NB4 (cell line): ENCODE measurements around the gene SPATA22.

Source experiments
- CTCF ChIP-seq: IDR thresholded peaks from one replicate; pipeline ENCODE4 v1.5.1; 2012; ENCODE audit warnings: low read depth, low read length
- MYC ChIP-seq: IDR thresholded peaks from 2 replicates; pipeline ENCODE4 v1.6.1; 2011; ENCODE audit warnings: low read depth, low read length
- POLR2A ChIP-seq: IDR thresholded peaks from 2 replicates; pipeline ENCODE4 v1.6.1; 2011; ENCODE audit warnings: mild to moderate bottlenecking; ENCODE audit not compliant: insufficient read length; ENCODE audit errors: extremely low read depth

GRCh38 chr17:3503285-3503684, 31.7 kb upstream of the SPATA22 start:
- TF ChIP-seq CTCF (no peak), POLR2A (no peak), MYC (no peak)
